Activated naive CD8-positive, alpha-beta T cell treated with anti-CD3 and anti-CD28 coated beads for 36 hours (primary cell): ENCODE measurements around the gene LARP1B. TPM values are rescaled to one million over a fixed set of nuclear protein-coding genes. Genes with fewer than 3 reads are reported as not detected.
"Not testable (repeated sequence)": the region's sequence is repeated elsewhere in the genome, so short reads cannot be mapped to it uniquely, and the experiment has no call there.

ENCODE experiments used
- DNase-seq: peaks from one replicate; pipeline ENCODE4 v3.0.0; 2021
- H3K27ac Mint-ChIP-seq: one replicate; pipeline ENCODE4 v1.8.0; 2022; ENCODE audit warnings: mild to moderate bottlenecking, moderate library complexity, mixed read lengths
- H3K27me3 Mint-ChIP-seq: one replicate; pipeline ENCODE4 v1.8.0; 2022; ENCODE audit warnings: mild to moderate bottlenecking, mixed read lengths
- H3K36me3 Mint-ChIP-seq: one replicate; pipeline ENCODE4 v1.8.0; 2021; ENCODE audit warnings: mild to moderate bottlenecking, mixed read lengths
- H3K4me1 Mint-ChIP-seq: one replicate; pipeline ENCODE4 v1.8.0; 2021; ENCODE audit warnings: mixed read lengths
- H3K4me3 Mint-ChIP-seq: one replicate; pipeline ENCODE4 v1.8.0; 2022; ENCODE audit warnings: mild to moderate bottlenecking, moderate library complexity, mixed read lengths
- H3K9me3 Mint-ChIP-seq: one replicate; pipeline ENCODE4 v1.8.0; 2022; ENCODE audit warnings: mixed read lengths
- total RNA-seq, 2 experiments: library from RNA; stranded (reverse); gene quantifications; one replicate each; pipeline ENCODE4 v1.2.3, GENCODE V29; 2021

Gene LARP1B
- total RNA-seq, 2 experiments from 2014 or later = 19.8 to 21.8 TPM

DNA sequence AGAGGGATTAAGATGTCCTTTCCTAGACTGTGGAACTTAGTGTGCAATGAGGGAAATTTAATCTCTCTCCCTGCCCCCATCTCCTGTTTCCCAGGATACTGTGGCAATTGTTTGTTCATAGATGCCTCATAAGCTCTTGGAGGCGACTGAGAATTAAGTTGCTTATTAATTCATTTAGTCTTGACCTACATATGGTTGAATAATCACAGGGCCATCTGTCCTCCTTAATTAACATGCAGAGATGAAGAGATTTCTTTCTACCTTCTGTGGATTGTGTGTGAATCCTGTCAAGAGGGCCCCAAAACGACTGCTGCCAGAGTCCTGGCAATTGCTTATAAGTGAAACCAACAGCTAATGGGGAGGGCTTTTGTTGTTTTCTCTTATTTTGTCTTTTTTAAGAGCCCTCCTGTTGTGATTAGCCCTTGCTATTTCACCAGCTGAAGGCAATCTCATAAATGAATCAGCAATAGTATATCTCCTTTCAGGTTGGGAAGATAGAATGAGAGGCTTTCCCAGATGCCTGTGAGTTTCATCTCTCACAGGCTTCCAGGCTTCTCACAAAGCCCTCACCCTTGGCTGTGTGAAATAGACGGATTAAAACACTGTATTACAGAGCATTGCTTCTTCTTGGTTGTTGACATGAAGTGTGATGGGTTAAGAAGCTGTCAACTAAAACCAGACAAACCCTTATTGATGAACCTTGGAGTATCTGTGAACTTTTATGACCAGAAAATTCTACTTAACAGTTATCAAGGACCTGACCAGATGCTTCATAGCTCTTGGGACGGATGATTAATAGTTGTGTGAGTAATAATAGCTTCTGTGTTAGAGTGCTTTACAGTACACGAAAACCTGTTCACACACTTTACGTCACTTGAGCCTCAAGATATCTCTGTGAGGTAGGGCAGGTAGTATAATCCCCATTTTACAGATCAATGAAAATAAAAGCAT lies 168.0 kb downstream of the LARP1B start:
- Mint-ChIP-seq H3K9me3 (no peaks in the 10 kb centered on the region), H3K36me3 (no peaks in the 10 kb centered on the region), H3K4me1 (no peaks in the 10 kb centered on the region), H3K4me3 (no peak overlapping the region), H3K27ac (no peak overlapping the region), H3K27me3 (peaks cover 3% of the 10 kb centered on the region)
- DNase-seq = no peak

- DNase-seq = no peak
- H3K27me3 Mint-ChIP-seq = no peaks in the 10 kb centered on the region
- H3K36me3 Mint-ChIP-seq = no peaks in the 10 kb centered on the region
- no peaks in the 10 kb centered on the region for H3K4me1 Mint-ChIP-seq
- H3K4me3 Mint-ChIP-seq = no peak overlapping the region
- no peak overlapping the region for H3K27ac Mint-ChIP-seq
- peaks cover 1% of the 10 kb centered on the region for H3K9me3 Mint-ChIP-seq
Observed at GRCh38 chr4:128232719-128233118, 171.6 kb downstream of the LARP1B start.

- H3K27me3 Mint-ChIP-seq = no peaks in the 10 kb centered on the region
- no peaks in the 10 kb centered on the region for H3K36me3 Mint-ChIP-seq
- no peaks in the 10 kb centered on the region for H3K4me1 Mint-ChIP-seq
- DNase-seq = no peak
- H3K27ac Mint-ChIP-seq = no peak overlapping the region
- no peak overlapping the region for H3K4me3 Mint-ChIP-seq
- H3K9me3 Mint-ChIP-seq = peaks cover 1% of the 10 kb centered on the region
Observed at GRCh38 chr4:128234836-128235235, 173.7 kb downstream of the LARP1B start.

GRCh38 chr4:128241019-128241418 lies 179.9 kb downstream of the LARP1B start:
- Mint-ChIP-seq H3K9me3 (no peaks in the 10 kb centered on the region), H3K27ac (no peak overlapping the region), H3K4me1 (no peaks in the 10 kb centered on the region), H3K27me3 (peaks cover 7% of the 10 kb centered on the region), H3K4me3 (no peak overlapping the region), H3K36me3 (no peaks in the 10 kb centered on the region)
- DNase-seq = no peak

DNA sequence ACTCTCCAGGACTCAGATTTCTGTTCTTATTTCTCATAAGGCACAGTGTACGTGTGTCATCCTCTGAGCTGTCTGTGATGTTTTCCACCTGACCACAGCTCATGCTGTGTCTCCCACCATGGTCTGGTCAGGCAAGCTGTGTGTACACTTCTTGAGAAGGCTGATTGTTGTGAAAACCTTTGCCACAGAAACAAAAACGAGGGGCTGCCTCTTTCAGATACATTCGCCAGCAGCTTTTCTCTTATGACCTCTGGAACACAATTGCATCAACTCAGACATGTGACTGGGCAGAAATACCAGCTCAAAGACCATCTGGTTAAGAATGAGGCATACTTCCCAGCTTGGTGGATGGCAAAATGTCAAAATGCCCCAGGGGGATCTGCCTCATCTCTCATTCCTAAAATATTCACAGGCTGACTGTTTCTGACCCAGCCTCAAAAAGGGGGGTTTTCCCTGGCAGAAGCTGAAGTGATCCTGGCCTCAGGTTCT lies 180.4 kb downstream of the LARP1B start:
- Mint-ChIP-seq H3K4me1 (no peaks in the 10 kb centered on the region), H3K4me3 (no peak overlapping the region), H3K36me3 (no peaks in the 10 kb centered on the region), H3K27me3 (peaks cover 7% of the 10 kb centered on the region), H3K9me3 (no peaks in the 10 kb centered on the region), H3K27ac (no peak overlapping the region)
- no peak for DNase-seq

GRCh38 chr4:128241981-128242380 lies 180.9 kb downstream of the LARP1B start:
- no peak for DNase-seq
- Mint-ChIP-seq H3K27ac (no peak overlapping the region), H3K4me1 (no peaks in the 10 kb centered on the region), H3K27me3 (peaks cover 7% of the 10 kb centered on the region), H3K36me3 (peaks cover 1% of the 10 kb centered on the region), H3K4me3 (no peak overlapping the region), H3K9me3 (no peaks in the 10 kb centered on the region)

DNA sequence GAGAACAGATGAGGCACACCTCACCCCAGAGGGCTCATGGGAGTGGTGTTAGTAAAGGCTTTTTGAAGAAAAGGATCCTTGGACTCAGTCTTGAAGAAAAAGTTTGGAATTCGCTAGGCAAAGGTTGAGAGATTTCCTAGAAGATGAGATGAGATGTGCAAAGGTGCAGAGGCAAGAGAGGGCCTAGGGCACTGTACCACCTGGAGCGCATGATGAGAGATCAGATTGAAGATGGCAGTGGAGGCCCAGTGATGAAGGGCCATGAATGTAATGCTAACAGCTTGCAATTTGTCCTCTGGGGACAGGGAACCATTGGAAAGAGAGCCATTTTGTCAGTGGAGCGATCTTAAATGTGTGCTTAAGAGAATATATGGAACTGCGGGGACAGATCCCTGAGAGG lies 181.5 kb downstream of the LARP1B start:
- Mint-ChIP-seq H3K27me3 (peaks cover 7% of the 10 kb centered on the region), H3K9me3 (no peaks in the 10 kb centered on the region), H3K4me3 (no peak overlapping the region), H3K36me3 (peaks cover 1% of the 10 kb centered on the region), H3K4me1 (no peaks in the 10 kb centered on the region), H3K27ac (no peak overlapping the region)
- DNase-seq = no peak

DNA sequence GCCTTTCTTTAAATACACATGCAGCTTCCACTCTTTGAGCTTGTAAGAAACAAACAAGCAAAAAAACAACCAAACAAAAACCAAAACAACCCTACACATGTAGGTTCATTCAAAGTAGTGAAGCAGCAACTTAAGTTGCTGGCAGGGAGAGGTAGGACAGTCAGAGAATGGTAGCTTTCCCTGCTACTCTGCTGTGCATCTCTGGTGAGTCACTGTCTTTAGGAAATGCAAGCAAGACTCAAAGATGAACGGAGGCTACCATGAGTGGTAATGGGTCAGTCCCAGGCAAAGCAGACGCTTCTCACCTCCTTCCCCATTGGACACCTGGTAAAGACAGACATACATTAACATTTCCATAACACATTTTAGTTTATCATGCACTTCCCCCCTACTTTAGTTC lies 183.3 kb downstream of the LARP1B start:
- Mint-ChIP-seq H3K27ac (no peak overlapping the region), H3K27me3 (peaks cover 7% of the 10 kb centered on the region), H3K36me3 (peaks cover 1% of the 10 kb centered on the region), H3K4me3 (no peak overlapping the region), H3K9me3 (peaks cover 6% of the 10 kb centered on the region), H3K4me1 (no peaks in the 10 kb centered on the region)
- DNase-seq = no peak

DNA sequence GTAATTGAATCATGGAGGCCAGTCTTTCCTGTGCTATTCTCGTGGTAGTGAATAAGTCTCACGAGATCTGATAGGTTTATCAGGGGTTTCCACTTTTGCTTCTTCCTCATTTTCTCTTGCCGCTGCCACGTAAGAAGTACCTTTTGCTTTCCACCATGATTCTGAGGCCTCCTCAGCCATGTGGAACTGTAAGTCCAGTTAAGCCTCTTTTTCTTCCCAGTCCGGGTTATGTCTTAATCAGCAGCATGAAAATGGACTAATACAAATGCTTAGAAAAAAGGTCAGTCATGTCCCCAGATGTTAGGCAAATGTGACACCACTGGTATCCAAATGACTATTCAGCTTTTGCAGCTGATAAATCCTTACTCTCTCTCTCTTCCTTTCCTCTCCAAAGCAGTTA lies 184.3 kb downstream of the LARP1B start:
- DNase-seq = not testable (repeated sequence)

DNA sequence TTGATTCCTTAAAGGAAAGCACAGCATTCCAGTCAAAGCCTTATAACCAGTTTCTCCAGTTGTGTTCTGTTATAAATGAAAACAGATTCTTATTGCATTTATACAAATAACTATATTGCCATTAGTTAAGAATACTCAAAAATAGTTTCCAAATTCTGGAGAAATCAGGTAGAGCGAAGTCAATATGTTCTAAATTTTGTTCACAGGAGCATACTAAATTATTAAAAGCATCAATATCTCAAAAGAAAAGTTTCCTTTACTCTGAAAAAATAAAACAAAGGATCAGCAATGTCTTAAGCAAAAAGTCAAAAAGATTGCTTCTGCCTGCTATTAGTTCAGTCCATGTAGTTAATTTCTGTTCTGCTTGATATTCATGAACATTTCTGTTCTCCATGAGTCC lies 186.8 kb downstream of the LARP1B start:
- H3K4me1 Mint-ChIP-seq = no peaks in the 10 kb centered on the region
- DNase-seq = no peak

More for the DNA sequence above, 184.3 kb downstream of the LARP1B start:
- H3K27ac Mint-ChIP-seq, H3K27me3 Mint-ChIP-seq, H3K4me1 Mint-ChIP-seq, H3K9me3 Mint-ChIP-seq, H3K36me3 Mint-ChIP-seq, H3K4me3 Mint-ChIP-seq: not testable (repeated sequence)

DNA sequence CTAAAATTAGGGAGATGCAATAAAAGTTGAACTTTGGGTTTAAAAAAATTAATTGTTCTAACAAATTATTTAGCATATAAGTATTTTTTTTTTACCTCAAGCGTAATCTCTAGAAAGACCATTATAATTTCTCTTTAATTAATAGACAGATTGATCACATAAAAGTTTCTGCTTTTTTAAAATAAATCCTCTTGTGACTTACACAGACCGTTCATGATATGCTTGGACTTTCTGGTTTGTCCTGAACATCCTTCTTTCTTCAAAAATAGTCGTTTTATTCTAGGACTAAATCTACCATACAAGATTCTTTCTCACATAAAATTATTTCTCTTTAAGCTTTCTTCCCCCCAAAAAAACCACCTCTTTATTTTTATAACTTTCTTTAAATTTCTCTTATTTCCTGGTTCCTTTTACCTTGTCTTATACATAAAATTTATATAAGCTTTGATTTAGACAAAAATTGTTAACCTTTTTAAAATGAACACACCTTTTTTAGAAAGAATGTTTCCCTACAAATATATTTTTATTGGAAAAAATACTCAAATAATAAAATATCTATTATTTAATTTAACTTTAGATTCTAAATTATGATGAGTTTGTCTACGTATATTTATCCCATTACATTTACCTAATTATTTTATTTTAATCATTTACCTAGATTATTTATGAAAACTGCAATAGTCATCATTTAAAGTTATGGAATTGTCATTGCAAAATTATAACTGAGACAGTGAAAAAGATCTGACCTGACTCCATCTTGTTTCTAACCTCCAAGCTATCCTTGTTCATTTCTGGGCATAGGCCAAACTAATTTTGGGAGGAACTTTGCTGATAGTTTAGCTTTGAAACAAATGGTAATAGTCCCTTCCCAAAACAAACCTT lies 188.9 kb downstream of the LARP1B start:
- no peak overlapping the region for H3K4me3 Mint-ChIP-seq
- no peak overlapping the region for H3K27ac Mint-ChIP-seq
- peaks cover 3% of the 10 kb centered on the region for H3K27me3 Mint-ChIP-seq
- H3K36me3 Mint-ChIP-seq = peaks cover 1% of the 10 kb centered on the region
- DNase-seq = no peak
- peaks cover 10% of the 10 kb centered on the region for H3K9me3 Mint-ChIP-seq
- H3K4me1 Mint-ChIP-seq = no peaks in the 10 kb centered on the region

More for the DNA sequence above, 186.8 kb downstream of the LARP1B start:
- Mint-ChIP-seq H3K9me3 (peaks cover 10% of the 10 kb centered on the region), H3K27ac (no peak overlapping the region), H3K27me3 (no peaks in the 10 kb centered on the region), H3K36me3 (peaks cover 1% of the 10 kb centered on the region), H3K4me3 (no peak overlapping the region)

DNA sequence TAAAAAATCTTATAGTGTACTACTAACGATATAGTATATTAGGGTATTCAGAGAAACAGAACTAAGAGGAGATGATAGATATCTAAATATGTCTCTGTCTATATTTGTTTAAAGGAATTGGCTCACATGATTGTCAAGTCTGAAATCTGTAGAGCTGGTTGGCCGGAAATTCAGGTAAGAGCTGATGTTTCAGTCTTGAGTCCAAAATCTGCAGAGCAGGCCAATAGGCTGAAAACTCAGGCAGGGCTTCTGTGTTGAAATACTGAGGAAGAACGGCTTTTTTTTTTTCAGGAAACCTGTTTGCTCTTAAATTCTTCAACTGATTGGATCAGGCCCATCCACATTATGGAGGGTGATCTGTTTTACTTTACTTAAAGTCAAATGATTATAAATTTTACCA lies 194.8 kb downstream of the LARP1B start:
- H3K27ac Mint-ChIP-seq = no peak overlapping the region
- peaks cover 8% of the 10 kb centered on the region for H3K27me3 Mint-ChIP-seq
- H3K36me3 Mint-ChIP-seq = no peaks in the 10 kb centered on the region
- H3K9me3 Mint-ChIP-seq = no peaks in the 10 kb centered on the region
- H3K4me1 Mint-ChIP-seq = no peaks in the 10 kb centered on the region
- no peak overlapping the region for H3K4me3 Mint-ChIP-seq
- no peak for DNase-seq

DNA sequence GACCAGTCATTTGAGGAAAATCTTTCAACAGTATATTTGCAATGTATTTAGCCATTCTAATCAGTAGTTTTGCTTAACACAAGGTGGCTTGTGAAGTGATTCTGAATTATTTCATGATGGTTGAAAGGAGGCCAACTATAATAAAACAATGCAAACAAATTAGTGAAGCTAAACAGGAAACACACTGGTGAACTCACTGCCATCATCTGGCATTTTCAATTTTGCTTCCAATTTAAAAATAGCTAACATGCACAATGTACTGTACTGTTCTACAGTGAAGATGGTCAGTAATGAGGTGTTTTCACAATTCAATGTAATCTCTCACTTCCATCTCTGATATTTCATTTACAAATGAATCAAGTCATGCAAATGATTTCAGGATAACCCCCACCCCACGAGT lies 195.4 kb downstream of the LARP1B start:
- DNase-seq = no peak
- H3K27me3 Mint-ChIP-seq = peaks cover 8% of the 10 kb centered on the region
- no peaks in the 10 kb centered on the region for H3K9me3 Mint-ChIP-seq
- no peak overlapping the region for H3K27ac Mint-ChIP-seq
- H3K4me3 Mint-ChIP-seq = no peak overlapping the region
- H3K4me1 Mint-ChIP-seq = no peaks in the 10 kb centered on the region
- no peaks in the 10 kb centered on the region for H3K36me3 Mint-ChIP-seq

DNA sequence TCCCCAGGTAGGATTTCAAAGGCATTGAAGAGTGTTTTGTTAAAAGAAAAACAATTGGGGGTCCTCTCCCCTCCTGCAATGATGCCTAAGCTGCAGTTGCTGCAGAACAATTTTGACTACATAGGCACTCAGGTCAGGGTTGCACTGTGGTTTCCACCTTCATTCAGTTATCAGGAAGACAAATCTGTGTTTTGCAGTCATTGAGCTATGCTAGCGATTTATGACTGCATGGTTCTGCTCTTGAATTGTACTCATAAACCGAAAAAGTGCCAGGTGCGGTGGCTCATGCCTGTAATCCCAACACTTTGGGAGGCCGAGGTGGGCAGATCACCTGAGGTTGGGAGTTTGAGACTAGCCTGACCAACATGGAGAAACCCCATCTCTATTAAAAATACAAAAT lies 197.1 kb downstream of the LARP1B start:
- H3K36me3 Mint-ChIP-seq, H3K27ac Mint-ChIP-seq, DNase-seq, H3K4me3 Mint-ChIP-seq, H3K27me3 Mint-ChIP-seq, H3K4me1 Mint-ChIP-seq, H3K9me3 Mint-ChIP-seq: not testable (repeated sequence)

DNA sequence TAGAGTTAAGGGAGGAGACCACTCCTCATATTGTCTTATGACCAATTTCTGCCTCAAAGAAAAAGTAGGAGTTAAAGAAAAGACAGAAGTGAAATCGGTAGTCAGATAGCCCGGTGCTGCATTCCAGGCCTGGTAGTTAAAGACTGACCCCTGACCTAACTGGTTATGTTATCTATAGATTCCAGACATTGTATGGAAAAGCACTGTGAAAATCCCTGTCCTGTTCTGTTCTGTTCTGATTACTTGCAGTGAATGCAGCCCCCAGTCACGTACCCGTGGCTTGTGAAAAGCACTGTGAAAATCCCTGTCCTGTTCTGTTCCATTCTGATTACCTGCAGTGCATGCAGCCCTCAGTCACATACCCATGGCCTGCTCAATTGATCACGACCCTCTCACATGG lies 198.8 kb downstream of the LARP1B start:
- not testable (repeated sequence) for H3K4me3 Mint-ChIP-seq, H3K27ac Mint-ChIP-seq, H3K4me1 Mint-ChIP-seq

More for the DNA sequence above, 198.8 kb downstream of the LARP1B start:
- not testable (repeated sequence) for H3K9me3 Mint-ChIP-seq, H3K27me3 Mint-ChIP-seq, H3K36me3 Mint-ChIP-seq, DNase-seq
